HG03432 (cell line): ENCODE results near the gene JMJD1C.

Experiments used
- ATAC-seq: cut with Tn5 transposase; IDR thresholded peaks from one replicate; pipeline ENCODE4 v1.9.1; 2021; ENCODE audit warnings: mild to moderate bottlenecking, moderate library complexity; ENCODE audit not compliant: unreplicated experiment

The JMJD1C gene

DNA sequence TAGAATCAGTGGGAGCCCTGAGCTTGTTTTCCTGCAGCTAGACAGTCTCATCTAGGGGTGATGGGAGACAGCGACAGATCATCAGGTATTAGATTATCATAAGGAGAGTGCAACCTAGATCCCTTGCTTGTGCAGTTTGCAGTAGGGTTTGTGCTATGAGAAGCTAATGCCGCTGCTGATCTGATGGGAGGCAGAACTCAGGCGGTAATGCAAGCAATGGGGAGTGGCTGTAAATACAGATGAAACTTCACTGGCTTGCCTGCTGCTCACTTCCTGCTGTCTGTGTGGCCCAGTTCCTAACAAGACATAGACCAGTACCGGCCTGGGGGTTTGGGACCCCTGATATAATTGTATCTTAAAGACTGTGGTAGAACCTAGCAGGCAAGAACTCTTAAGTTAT, 315.0 kb downstream of the JMJD1C start:
- no peak for ATAC-seq

DNA sequence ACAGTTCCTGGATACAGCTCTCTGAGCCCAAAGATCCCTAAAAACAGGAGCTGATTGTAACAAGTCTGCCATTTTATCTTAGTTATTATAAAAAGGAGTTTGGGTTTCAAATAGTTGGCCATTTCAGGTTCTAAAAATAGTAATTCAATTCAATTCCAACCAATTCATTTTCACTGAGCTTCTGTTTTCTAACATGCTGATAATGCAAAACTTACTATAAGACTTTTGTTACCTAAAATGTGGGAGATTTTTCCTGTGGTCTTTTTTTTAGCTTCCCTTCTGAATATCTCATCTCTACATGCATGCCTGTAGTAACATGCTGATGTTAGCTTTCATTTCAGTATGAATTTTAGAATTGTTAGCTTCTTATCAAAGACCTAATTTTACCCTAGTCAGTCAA, 319.3 kb downstream of the JMJD1C start:
- no peak for ATAC-seq

DNA sequence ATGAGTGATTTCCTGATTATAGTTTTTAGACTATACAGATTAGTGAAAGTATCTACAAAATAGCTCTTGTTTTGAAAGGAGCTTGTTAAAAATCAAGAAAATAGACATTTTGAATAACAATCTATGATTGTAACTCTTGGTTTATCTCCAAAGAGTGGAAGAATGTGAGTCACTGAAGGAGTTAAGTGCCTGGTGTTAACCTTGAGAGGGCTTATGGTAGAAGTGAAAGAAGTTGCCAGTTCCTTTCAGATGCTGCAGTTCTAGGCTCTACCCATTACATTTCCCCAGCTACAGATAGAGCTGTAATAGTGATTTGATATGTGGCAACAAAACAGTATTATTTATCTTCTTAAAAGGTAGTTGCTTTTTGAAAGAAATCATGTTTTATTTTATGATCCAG, 320.0 kb downstream of the JMJD1C start:
- ATAC-seq, result peak; percentile 79

DNA sequence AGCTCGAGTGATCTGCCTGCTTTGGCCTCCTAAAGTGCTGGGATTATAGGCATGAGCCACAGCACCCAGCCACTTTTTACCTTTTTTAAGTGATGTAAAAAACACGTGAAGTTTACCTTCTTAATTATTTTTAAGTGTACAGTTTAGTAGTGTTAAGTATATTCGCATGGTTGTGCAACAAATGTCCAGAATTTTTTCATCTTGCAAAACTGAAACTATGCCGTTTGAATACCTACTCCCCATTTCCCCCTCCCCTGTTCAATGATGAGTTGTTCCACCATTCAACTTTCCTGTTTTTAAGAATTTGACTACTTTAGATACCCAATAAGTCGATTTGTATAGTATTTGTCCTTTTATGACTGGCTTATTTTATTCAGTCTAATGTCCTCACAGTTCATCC, 321.8 kb downstream of the JMJD1C start:
- ATAC-seq, result no peak

DNA sequence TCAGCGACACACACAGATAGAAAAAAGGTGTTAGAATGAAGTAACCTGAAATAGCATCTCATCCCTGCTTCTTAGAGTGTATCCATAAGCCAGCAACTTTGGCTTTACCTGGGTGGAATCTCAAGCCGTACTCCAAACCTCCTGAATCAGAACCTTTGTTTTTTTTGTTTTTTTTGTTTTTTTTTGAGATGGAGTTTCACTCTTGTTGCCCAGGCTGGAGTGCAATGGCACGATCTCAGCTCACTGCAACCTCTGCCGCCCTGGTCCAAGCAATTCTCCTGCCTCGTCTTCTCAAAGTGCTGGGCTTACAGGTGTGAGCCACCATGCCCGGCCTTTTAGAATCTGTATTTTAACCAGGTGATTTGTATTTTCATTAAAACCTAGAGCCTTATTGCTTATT, 323.6 kb downstream of the JMJD1C start:
- ATAC-seq, result no peak

DNA sequence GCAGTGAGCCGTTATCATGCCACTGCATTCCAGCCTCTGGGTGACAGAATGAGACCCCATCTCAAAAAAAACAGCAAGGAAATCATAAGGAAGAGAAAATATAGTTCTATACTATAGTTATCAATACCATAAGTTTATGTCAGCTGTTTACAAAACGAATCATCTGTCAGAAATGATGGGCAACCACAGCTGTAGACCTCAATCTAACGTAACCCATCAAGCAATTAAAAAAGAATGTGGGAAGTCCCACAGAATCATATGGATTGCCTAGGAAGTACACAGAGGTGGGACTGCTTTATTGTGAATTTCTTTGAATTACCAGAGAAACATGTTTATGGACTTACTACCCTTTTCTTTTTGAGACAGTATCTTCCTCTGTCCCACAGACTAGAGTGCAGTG, 325.7 kb downstream of the JMJD1C start:
- ATAC-seq, result no peak

DNA sequence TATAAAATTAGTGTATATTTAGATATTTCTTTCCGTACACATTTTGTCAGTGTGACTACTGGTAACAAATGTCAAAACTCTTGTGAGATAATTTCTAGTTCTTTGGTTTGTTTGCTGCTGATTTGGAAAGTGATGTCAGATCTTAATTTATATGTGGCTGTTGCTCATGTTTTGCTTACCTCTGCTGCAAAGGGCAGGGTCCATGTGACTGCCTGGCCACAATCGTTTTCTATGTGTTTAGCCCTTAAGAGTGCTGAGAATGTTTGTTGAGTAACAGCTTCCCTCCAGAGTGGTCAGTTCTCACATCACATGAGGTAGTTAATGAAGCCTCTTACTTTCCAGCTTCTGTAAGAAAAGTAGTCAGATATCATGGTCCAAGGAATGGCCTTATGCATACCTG, 328.5 kb downstream of the JMJD1C start:
- no peak for ATAC-seq

DNA sequence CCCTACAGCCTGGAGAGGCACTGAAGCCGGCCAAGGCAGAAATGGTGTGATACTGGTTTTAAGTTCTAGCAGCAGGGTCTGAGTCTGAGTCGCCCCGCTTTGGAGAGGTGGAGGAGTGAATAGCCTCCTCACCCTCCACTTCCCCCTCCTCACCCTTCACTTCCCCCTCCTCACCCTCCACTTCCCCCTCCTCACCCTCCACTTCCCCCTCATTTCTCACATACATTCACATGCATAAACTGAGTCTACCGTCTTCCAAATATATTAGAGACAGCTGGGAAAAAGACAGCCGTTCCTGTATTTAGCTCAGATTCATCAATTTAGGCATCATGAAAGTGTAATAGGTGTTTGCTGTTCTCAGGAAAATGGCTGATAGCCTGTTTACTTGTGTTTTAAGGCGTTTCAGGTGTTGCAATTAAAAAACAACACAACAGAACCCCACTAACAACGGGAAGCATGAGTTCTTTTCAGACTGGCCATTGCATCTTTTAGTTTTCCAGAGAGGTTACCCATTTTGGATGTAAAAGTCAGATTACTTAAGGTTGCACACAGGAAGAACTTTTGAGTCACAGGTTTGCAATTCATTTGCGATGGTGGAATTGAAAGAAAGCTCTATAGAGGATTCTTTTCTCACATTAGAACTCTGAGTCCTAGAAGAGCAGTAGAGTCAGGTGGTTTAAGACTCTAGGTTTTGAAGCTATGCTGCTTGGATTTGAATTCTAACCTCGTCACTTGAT, 331.8 kb downstream of the JMJD1C start:
- no peak for ATAC-seq

DNA sequence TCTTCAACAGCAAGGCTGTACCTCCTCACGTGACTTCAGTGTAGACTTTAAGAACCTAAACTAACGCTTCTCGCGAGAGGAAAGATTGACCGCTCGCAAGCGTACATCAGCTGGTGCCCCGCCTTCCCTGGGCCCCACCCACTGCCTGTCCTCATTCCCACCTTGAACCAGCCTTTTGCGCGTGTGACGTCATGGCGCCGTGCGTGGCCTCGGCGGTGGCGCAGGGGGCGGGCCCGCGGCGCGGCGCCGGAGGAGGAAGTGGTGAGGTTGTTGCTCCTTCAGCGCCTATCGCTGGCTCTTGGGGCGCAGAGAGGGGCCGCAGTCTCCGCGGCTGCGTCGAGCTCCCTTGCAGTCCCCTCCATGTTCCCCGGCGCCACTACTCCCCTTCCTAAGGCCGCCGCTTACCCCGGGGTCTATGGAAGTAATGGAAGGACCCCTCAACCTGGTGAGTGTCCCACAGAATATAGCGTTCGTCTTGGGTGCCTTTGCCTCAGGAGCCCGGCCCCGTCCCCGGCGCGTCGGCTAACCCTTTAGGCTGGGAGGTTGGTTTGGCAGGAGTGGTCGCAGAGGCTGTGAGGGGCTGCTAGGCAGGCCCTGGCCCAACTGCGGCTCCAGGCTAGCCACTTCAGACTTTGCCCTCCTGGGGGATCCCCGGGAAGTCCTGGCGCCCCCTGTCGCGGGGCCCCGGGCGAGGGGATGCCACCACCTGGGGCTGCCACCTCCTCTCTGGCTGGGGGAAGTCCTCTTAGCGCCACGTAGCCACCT, 332.5 kb downstream of the JMJD1C start, which contains the start of gene NRBF2:
Gene NRBF2, plus strand, starts transcription at position 273 of the 765 bp plus-strand sequence. Its CDS starts 143 bp downstream, at position 416.
- ATAC-seq, result peak; percentile 98

DNA sequence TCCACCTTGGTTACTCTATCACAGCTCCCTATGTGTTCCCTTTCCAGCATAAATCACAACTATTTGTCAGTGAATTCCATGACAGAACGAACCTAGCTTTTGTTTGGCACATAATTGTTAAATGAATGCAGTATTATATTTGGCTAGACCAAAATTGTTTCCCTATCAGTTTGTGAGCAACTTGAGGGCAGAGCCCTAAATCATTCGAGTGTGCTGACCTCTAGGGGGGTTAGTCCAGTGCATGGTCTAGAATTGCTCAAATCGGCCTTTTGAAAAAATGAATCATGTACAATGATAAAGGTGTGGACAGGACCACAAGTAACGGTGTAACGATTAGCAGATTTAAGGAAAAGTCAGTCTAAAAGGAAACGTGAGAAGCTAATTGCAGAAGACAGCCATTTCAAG, 333.1 kb downstream of the JMJD1C start:
- ATAC-seq, result no peak

DNA sequence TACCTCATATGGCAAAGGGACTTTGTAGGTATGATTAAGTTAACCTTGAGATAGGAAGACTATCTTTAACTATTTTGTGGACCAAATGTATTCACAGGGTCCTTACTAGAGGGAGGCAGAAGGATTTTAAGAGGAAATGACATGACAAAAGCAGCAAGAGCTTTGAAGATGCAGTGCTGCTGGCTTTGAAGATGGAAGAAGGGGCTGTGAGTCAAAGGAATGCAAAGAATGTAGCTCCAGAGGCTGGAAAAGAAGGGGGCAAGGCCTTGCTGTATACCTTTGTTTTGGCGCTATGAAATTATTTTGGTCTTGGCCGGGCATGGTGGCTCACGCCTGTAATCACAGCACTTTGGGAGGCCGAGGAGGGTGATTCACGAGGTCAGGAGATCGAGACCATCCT, 335.9 kb downstream of the JMJD1C start:
- no peak for ATAC-seq

DNA sequence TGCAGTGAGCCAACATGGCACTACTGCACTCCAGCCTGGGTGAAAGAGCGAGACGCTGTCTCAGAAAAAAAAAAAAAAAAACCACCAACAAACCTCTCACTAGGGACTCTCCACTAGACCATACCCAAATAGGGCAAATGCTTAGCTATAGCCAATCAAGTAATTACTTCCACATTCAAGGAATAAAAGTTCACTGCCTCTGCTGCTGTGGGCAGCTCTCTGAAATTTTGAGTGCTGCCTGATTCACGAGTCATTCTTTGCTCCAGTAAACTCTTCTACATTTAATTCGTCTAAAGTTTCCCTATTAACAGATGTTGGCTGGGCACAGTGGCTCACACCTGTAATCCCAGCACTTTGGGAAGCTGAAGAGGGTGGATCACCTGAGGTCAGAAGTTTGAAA, 337.3 kb downstream of the JMJD1C start:
- no peak for ATAC-seq

DNA sequence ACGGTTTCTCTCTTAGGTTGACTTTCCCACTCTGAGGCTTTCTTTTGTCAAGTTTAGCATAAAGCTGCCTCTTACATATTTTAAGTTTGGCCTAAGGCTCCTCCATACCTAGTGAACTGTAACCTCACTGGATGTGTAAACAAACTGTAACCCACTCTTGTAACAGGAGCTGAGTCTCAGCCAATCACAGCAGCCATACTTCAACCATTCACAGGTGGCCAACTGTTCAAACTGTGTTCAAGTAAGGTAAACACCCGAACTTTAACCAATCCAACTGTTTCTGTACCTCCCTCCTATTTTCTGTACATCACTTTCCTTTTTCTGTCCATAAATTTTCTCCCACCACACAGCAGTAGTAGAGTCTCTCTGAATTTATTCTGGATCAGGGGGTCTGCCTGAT, 340.3 kb downstream of the JMJD1C start:
- ATAC-seq, result no peak

DNA sequence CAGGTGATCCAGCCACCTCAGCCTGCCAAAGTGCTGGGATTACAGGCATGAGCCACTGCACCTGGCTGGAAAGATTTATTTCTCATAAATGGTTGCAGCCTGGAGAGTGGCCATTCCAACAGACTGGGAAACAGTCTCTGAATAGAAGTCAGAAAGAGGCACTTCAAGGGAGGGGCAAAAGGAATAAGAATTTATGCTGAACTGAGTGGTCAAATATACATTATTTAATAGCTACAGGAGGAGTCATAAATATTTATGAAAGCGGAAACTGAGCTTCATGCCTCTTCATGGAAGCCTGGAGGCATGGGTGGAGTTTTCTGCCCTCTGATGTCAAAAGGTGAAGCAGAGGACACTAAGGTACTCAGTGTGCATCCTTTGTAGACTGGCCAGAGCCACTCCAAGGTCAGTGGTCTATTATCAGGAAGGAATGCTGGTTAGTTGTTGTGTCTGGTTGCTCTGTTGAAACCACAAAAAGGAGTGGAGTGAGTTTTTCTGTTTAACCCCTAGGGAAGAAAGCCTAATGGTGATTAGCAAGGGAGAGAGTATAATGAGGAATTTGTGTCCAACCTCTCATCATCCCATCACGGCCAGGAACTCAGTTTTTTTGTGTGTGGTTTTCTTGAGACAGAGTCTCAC, 341.9 kb downstream of the JMJD1C start:
- ATAC-seq, result no peak

DNA sequence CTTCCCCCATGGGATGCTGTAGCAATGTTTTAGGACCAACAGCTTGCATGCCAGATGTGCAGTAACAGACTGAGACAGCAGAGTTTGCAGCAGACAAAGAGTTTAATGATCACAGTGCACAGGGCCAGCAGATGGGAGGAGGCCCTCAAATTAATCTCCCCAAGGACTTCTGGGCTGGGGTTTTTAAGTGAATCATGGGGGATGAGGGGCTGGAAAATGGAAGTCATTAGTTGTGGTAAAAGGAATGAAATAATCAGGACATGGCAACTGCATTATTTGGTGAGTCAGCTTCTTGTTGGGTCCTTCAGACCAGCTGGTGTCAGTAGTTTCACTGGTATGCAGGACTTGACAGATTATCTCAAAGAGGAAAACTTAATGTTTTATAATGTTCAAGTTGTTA, 345.2 kb downstream of the JMJD1C start:
- ATAC-seq, result no peak

DNA sequence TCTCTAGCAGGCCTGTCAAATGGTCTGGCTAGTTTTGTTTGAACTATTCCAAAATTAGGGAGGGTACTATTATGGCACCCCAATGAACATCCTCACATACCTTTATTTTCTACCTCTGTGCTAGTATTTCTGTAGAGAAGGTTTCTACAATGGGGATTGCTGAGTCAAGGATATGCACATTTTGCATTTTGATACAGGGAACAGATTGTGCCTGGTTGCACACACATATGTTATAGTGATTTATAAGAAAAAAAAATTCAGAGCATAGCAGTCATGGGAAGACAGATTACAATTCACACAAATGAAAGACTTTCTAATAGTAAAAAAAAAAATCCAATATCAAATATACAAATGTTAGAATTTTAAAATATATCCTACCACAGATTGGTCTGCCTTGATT, 346.7 kb downstream of the JMJD1C start:
- ATAC-seq, result no peak
